GM20431 (cell line): ENCODE results near the gene CTCF.

ENCODE experiments used
- in situ Hi-C: fragments of 300-500 bp; cut with MseI, MboI; formaldehyde crosslinking; loops from one replicate; pipeline ENCODE4 v1.15.0; 2020; ENCODE audit warnings: low sequenced_read_pairs; ENCODE audit not compliant: unreplicated experiment

CTCF gene

DNA sequence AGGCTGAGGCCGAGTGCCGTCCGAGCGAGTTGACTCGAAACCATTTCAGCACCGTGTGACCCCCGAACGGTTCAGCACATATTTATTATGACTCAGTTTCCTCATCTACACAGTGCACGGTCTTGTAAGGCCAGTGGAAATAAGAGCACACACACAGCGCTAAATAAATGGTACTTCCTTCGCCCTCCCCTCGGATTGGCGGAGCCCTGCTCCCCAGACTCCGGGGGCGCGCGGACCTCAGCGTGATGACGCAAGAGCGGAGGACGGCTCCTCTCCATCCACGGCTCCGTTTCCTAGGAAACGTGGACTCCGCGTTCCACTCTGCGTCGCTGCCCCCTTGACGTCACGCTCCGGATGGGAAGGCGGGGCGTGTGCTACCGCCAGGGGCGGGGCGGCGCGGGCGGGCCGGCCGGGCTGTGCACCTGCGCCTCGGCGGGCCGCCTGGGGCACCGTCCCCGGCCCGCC is 98.3 kb downstream of the CTCF start, which contains the start of gene PARD6A:
PARD6A (plus strand) TSS at position 397 of the 465 bp plus-strand sequence. CDS start 79 bp downstream, outside the sequence.
- in situ Hi-C loops, result no loop called here

DNA sequence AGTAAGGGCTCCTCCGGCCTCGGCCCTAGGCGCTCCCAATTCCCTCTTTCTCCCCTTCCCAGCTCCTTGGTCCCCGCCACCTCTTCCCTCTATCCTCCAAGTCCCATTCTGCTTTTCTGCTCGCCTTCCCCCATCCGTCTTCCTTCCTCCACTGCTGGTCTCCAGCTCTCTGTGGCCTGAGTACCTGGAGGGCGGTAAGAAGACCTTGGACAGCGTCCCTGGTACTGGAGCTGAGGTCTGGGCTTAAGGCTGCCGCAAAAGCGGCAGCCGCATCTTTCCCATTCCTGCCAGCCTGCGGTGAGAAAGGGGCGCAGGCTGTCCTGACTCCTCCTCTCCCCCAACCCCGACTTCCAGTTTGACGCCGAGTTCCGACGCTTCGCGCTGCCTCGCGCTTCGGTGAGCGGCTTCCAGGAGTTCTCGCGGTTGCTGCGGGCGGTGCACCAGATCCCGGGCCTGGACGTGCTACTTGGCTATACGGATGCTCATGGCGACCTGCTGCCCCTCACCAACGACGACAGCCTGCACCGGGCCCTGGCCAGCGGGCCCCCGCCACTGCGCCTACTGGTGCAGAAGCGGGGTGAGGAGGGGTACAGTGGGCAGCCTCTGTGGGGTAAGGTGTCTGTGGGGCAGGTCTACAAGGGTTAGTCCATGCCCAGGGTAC is 98.9 kb downstream of the CTCF start:
- in situ Hi-C loops, result no loop called here

DNA sequence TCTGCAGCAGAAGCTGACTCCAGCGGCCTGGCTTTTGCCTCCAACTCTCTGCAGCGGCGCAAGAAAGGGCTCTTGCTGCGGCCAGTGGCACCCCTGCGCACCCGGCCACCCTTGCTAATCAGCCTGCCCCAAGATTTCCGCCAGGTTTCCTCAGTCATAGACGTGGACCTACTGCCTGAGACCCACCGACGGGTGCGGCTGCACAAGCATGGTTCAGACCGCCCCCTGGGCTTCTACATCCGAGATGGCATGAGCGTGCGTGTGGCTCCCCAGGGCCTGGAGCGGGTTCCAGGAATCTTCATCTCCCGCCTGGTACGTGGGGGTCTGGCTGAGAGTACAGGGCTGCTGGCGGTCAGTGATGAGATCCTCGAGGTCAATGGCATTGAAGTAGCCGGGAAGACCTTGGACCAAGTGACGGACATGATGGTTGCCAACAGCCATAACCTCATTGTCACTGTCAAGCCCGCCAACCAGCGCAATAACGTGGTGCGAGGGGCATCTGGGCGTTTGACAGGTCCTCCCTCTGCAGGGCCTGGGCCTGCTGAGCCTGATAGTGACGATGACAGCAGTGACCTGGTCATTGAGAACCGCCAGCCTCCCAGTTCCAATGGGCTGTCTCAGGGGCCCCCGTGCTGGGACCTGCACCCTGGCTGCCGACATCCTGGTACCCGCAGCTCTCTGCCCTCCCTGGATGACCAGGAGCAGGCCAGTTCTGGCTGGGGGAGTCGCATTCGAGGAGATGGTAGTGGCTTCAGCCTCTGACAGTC is 99.7 kb downstream of the CTCF start:
- in situ Hi-C loops, result no loop called here

DNA sequence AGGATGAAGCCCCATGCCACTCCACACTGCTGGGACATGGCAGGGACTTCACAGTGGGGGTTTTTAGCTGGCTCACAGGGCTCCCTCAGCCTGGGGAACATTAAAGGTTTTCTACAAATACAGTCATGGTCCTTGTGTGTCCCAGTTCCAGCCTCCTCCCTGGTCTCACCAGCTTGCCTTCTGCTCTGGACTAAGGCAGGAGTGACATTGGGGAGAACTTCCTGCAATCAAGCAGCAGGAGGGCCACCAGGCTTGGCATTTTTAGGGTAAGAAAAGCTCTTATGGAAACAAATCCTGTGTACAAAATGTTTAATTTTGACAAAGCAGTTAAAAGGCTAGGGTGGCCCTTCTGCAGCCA is 100.3 kb downstream of the CTCF start:
- in situ Hi-C loops, result no loop called here

DNA sequence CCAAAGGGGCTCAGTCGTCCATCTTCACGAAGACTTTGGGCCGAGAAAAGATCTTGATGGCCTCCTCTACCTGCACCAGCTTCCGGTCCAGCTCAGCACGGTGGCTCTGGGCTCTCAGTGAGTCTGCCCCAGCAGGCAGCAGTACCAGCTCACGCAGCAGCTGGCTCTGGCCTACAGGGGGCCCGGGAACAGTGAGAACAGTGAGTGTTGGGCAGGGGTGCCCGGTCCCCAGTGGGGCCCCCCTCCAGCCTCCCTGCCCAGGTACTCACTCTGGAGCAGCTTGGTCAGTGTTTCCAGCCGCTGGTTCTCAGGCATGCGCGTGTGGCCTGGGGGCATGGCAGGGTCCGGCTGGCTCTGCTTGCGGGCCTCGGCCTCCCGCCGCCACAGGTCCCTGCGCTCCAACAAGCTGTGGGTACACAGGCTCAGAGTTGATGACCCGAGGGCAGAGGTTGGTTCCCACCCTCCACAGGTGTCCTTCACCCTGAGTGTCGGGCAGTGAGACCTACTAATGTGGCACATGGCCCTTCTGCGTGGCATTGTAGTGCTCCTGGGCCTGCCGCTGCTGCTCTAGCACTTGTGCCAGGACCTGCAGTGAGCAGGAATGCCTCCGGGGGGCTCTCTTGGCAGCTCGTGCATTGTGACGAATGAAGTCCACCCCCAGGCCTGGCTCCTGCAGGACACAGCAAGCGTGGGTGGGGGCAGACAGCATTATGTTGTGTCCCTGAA is 101.0 kb downstream of the CTCF start:
- in situ Hi-C loops, result no loop called here

DNA sequence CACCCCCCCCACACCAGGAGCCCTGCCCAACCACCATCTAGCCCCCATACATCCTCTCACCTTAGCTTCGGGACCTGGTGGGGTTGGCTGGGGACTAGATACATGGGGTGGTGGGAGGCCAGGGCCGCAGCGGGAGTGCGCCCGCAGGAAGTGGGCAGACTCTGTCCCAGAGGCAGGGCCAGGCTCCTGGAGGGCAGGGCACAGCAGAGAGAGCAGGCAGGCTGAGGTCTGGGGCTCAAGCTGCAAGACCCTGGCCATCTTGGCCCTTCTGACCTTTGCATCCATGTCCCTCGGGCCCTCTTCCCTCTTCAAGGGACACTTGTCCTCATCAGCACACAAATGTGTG is 101.5 kb downstream of the CTCF start:
- in situ Hi-C loops, result no loop called here

DNA sequence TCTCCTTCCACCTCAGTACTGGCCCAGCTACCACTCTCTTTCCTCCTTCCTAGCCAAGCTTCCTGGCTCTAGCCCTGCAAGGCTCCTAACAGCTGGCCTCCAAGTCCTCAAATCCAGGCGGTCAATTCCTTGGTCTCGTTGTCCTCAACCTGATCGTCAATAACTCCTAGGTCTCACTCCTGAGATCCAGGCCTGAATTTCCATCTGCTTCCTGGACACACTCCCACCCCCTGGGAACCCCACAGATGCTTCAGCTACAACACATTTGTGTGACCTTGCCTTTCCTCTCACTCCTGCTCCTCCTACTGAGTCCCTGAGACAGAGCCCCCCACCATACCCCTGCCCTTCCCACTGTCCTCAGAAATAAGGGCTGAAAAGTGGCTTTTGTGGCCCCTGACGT is 101.9 kb downstream of the CTCF start:
- in situ Hi-C loops, result no loop called here

DNA sequence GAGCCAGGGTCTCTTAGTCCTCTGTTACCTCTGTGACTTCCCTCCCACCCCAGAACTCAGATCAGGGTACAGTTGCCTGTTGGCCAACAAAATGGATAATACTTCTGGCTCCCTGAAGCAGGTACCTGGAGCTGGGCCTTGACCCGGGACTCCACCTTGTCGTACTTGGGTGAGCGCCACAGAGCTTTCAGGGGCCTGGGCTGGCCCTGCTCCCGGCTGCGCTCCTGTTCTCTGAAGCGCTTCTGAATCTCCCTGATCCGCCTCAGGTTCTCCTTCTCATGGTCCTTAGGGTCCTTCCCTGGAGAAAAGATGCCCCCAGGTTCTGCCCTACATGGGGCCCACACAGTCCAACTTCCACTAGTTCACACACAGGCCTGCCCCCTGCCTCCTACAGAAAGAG is 102.5 kb downstream of the CTCF start:
- in situ Hi-C loops, result no loop called here

DNA sequence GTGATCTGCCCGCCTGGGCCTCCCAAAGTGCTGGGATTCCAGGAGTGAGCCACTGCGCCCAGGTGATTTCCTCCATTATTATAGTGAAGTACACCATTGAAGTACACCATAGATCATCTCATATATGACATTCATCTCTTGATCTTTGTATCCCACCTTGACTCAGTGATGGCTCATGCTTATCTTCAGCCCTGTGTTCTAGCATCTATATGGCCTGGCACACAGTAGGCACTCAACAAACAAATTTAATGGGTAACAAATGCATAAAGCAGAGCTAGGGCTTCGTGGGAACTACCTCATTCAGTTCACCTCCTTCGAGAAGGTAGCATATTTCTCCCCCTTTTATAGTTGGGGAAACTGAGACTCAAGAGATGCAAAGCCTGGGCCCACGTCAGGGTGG is 103.3 kb downstream of the CTCF start:
- in situ Hi-C loops, result no loop called here

DNA sequence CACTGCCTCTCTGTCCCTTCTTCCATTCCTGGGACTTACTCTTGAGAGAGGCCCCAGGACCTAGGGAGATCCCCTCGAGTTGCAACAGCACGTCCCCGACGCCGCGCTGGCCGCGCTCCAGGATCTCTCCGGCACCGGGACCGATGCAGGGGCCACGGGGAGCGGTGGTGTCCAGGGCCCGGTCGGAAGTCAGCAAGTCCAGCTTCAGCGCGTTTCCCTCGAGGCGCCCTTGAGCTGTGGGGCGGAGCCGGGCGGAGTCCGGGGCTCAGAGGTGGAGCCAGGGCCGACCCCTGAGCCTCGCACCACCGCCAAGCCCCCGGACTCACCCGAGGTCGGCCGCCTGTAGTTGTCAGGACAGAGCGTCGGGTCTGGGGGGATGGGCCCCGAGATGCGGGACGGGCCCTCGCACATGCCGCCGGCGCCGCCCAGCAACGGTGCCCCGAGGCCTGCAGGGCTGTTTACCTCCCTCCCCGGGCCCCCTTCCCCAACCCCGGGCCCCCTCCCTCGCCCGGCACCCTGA is 103.8 kb downstream of the CTCF start:
- in situ Hi-C loops, result no loop called here

DNA sequence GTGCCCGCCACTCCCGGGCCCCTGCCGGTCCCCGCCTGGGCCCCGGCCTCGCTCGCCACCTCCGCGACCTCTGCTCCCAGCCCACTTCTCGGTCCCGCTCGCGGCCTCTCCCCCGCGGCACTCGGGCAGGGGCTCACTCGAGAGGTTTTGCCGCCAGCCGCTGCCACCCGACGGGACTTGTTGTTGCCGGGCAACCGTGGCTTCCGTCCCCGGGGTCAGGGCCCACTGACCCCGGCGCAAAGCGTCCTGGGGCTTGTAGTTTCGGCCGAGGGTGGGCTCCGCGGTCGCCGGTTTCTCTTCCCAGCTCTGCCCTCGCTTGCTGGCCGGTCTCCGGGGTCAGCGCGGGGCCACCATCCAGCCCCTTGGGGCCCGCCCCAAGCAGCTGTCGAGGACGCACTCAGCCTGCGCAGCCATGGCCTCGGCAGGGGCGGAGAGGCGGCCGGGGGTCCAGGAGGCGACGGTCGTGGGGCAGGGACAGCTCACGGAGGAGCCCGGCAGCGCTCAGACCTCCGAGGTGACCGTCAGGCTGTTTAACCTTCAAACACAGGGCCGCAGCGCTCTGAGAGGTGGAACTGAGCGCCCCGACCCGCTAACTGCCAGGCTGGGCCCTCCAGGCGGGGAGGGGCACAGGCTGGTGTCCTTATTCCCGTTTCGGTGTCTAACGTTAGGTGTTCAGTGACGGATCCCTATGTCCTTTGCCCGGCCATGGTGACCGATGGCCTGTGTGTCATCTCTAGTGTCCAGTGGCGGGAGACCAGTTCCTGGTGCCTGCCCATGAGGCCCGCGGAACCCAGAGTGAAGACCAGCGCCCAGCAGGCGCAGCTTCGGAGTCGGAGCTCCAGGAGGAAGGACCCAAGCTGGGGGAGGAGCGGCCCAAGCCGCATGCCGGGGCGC is 104.5 kb downstream of the CTCF start, which contains the start of the genes C16orf86 and ENKD1:
C16orf86 (plus strand) TSS at position 256 of the 894 bp plus-strand sequence; CDS start at position 413, 157 bp downstream.
ENKD1 (minus strand) TSS at position 192 of the 894 bp plus-strand sequence. CDS start 308 bp downstream, outside the sequence.
- in situ Hi-C loops, result no loop called here

DNA sequence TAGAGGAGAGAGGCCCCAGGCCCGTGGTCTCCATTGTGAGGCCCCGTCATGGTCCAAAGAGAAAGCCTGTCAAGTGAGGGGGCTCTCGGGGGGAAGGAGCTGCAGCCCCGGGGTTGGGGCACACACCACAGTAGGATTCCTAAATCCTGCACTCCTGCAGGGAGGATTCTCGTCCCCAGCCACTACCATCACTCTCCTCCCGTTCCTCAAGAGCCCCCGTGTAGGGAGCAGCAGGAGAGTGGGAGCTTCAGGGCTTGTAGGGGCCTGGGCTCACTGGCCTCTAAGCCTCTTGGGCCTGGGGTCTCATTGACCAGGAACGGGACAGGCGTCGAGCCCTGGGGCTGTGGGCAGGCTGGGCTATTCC is 105.1 kb downstream of the CTCF start:
- in situ Hi-C loops, result no loop called here

DNA sequence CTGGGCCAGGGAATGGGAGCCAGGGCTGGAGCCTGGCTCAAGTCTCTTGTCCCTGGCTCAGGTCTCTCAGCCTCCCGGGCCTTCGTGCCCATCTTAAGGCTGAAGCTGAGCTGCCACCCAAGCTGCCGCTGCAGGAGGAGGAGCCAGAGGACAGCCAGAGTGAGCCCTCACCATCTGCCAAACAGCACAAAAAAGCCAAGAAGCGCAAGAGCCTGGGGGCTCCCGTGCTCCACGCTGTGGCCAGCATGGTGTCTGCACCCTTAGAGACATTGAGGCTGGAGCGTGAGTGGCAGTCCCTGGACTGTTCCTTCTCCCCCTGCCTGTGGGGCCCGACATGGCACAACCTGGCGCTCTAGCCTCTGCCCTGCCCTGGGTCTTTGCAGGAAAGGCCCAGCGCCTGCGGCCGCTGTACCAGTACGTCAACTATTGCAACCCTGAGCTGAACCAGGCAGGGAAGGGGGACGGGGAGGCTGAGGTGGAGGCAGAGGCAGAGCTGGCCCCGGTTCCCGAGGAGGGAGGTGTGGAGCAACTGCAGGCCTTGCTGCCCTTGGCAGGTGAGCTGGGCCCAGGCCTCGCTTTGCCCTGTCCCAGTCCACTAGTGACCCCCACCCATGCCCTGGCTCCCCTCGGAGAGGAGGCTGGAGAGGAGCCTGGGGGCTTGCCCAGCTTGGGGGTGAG is 105.6 kb downstream of the CTCF start:
- in situ Hi-C loops, result no loop called here

DNA sequence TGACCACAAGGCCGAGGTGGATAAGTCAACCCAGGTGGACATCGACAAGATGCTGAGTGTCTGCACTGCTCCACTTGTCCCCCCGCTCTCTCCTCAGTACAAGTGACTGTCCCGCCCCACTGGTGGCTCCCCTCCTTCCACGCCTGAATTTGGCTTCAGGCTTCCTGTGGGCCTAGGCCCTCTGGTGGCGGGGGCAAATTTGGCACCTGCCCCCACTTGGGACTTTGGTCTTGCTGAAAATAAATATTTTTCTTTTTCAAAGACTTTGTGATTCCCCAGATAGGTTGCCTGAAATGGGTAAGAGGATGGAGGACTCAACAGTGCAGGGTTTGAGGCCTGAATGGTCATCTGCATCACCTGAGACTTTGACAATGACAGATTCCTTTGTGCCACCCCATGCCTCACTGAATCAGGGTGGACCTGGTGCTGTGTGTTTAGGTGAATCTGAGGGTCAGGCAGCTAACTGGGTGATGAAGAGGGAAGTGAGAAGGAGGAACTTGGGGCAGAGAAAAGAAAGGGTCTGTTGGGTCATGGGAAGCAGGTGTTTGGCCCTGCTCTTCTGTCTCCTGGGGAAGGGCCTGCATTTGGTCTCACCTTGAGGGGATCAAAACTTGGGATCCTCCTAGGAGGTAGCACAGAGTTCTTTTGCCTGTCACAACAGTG is 106.3 kb downstream of the CTCF start:
- in situ Hi-C loops, result no loop called here

DNA sequence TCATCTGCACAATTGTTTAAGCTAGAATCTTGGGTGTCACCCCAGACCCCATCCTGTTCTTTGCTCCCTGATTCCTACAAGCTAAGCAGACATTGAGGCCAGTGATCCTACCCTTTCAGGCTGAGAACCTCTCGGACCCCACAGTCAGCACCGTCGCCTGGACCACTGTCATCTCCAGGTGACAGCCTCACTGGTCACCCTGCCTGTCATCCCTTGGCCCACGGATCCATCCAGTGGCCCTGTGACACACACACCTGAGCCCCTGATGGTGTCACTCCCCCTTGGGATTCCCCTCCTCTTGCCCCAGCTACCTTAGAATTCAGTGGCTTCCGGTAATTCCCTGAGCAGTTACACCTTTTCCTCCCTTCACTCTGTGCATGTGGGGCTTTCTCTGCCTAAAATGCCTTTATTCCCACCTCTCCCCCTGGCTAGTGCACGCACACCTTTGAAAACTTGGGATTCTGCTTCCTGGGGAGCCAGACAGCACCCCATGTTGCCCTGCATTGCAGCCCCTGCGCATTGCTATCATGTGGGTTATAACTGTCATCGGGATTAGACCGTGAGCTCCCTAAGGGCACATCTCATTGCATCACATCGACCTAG is 107.3 kb downstream of the CTCF start:
- in situ Hi-C loops, result no loop called here

DNA sequence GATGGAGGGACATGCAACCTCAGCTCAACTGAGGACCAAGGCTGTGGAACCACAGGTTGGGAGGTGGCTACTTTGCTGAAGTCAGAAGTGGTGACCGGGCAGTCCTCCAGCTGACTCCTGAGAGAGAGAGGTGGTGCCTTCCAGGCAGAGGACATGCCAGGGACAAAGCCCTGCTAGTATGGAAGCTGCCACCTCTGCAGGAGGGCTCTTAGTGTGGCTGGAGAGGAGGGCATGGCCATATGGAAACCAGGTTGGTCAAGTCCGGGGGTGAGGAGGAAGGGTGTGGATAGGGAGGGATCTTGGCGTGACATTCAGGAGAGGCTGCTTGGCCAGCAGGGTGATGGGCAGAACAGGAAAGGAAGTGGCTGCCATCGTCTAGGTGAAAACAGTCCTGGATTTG is 110.0 kb downstream of the CTCF start:
- in situ Hi-C loops, result no loop called here

DNA sequence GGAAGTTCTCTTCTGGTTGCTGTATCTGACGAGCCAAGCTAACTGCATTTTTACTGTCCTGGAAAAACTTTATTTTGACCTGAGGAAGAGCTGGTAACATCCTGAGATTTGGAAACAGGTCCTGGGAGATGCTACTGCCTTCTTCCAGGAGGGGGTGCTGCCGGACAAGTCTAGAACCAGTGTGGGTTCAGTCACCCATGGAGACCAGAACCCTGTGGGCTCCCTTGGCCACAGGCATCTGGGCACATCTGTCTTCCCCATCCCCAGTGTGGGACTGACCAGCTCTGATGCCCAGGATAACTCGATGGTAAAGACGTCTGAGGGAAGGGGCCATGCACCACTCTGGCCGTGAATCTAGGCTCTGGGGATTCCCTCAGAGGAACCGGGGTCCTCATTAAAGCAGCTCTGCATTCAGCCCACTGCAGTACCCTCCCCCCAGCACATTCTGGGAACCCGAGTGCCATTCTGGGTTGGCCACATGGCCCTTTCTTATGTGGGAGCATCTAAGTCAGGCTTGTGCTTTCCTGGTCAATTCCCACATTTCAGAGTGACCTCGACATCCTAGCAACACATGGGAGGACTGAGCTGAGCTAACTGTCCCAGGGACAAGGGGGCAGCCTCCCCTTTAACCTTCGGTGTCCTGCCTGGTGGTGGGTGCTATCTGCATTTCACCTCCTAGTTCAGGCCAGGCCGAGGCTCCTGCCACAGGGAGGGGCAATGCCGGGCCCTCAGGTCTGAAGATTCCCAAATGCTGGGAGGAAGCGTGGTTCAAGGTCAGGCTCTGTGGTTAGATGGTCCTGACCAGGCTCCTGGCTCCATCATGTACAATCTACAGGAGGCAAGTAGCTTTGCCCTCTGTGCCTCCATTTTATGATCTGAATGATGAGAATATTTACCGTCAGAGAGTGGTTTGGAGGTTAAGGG is 110.7 kb downstream of the CTCF start:
- in situ Hi-C loops, result no loop called here
